CD4-positive, alpha-beta T cell treated with Interleukin-6 for 4 hours (primary cell): ENCODE data around the gene SH3PXD2A.
A peak's percentile ranks its signal among the peaks of the same experiment; 100 is the strongest.

Experiments
- DNase-seq: peaks from one replicate; pipeline ENCODE4 v3.0.0-alpha.2; 2020; ENCODE audit warnings: mixed read lengths

SH3PXD2A gene

GRCh38 chr10:103660364-103661197 lies 194.8 kb downstream of the SH3PXD2A start:
- DNase-seq = peak; percentile 17

GRCh38 chr10:103659674-103660363 lies 195.6 kb downstream of the SH3PXD2A start:
- peak; percentile 68 for DNase-seq

- DNase-seq = no peak
Measured at GRCh38 chr10:103658049-103658577, 197.3 kb downstream of the SH3PXD2A start.

- DNase-seq = no peak
Measured at GRCh38 chr10:103657061-103657591, 198.2 kb downstream of the SH3PXD2A start.

DNA sequence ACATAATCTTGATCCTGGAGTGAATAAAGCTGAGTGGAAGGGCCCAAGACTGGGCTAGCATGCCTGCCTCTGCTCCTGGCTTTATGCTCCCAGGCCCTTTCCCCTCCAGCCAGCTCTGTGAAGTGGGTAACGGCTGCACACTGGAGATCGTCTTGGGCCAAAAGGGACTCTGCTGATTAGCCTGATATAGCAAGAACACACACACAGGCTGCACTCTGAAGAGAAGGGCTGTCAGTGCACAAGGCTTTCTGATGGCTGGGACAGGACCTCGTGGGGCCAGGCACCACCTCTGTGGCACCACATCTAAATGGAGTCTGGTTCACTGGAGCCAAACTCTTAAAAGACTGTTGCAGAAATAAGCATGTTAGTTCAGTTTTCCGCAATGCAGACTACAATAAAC lies 200.5 kb downstream of the SH3PXD2A start:
- no peak for DNase-seq

- DNase-seq = no peak
Measured at GRCh38 chr10:103653581-103654037, 201.8 kb downstream of the SH3PXD2A start.

DNA sequence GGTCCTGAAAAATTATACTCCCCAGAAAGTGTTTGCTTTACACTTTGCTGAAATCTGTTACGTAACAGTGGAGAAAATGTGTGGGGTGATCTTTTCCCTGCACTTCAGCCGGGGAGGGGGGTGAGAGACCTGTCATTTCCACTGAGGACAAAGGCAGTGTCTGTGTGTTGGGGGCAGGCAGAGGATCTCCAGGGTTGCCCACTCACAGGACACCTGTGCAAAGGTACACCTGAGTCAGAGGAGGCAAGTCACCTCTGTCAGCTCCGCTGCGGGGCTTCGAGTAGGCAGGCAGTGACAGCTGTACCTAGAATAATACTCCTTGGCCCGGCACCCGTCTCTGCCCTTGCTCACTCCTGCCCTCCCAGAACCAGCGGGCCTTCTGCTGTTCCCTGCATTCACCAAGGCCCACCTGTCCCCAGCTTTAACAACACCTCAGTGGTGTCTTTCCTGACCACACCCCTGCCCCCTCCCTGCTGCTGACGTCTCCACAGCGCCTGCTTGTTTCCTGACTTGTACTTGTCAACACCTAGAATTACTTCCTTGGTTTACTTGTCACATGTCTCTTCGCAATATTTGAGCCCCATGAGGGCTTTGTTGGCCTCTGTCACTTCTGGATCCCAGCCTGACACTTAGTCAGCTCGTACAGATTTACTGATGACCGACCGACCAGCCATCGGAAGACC lies 202.6 kb downstream of the SH3PXD2A start:
- DNase-seq = no peak

DNA sequence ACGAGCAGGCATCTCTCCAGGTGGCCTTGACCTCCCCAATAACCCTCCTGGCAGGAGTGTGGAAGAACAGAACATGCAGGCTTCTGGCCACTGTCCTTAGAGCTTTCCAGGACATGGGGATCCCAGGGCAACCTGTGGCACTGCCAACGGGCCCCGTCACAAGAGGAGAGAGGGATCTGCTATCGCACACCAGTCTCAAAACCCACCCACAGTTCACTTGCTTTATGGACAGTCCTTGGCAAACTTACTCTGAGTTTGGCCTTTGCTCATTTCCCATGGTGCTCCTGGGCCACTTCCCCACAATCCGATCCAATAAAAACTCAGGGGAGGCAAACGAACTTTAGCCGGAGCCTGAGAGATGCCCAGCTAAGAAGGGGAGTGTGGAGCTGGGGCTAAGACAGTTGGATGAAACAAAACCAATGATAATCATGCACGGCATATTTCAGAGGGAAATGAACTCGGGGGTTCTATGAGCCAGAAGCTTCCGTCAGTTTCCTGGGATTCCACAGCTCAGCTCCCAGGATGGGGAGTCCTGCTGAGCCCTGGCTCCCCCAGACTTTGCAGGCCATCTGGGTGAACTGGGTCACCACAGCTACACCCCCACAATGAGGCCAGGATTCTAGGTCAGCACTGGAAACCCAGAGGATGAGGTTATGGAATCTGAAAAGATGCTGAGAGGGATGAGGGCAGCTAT lies 203.4 kb downstream of the SH3PXD2A start:
- DNase-seq = no peak

- DNase-seq = no peak
Measured at GRCh38 chr10:103651333-103651732, 204.0 kb downstream of the SH3PXD2A start.

DNA sequence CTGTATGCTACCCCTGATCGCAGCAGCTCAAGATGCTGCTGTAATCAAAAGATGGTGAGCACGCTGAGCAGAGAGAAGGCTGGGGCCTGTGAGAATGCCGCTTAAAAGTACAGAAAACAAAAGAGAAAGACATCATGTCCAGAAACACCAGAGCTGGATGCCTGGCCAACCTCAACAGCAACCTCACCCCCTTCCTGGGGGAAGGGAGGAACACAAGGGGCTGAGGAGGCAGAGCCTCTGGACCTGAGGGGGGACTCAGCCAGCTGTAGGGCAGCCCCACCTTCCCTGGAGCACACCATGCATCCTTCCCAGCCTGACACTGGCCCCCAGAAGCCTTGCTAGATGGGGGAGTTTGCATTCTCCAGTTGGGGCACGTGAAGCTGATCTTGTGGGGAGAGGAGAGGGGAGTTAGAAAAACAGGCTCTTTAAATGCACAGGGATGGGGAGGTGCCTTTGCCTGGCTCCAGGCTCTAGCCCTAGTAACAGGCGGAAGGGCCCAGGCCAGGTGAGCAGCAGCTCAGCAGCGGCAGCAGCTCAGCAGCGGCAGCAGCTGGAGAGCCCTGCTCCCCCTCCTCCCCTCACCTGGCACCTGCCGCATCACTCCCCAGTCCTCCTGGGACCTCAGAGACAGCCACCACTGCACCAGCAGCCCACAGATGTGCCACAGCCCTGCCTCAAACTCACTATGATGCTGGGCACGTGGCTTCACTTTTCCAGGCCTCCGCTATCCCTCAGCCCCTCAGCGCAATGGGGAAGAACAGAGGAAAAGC lies 205.5 kb downstream of the SH3PXD2A start:
- DNase-seq = no peak

GRCh38 chr10:103648636-103649532 lies 206.5 kb downstream of the SH3PXD2A start:
- no peak for DNase-seq

GRCh38 chr10:103648251-103648635 lies 207.1 kb downstream of the SH3PXD2A start:
- no peak for DNase-seq

GRCh38 chr10:103646304-103646703 lies 209.1 kb downstream of the SH3PXD2A start:
- DNase-seq = no peak

GRCh38 chr10:103645141-103646054 lies 210.0 kb downstream of the SH3PXD2A start:
- no peak for DNase-seq

- no peak for DNase-seq
Measured at GRCh38 chr10:103643381-103643780, 212.0 kb downstream of the SH3PXD2A start.

DNA sequence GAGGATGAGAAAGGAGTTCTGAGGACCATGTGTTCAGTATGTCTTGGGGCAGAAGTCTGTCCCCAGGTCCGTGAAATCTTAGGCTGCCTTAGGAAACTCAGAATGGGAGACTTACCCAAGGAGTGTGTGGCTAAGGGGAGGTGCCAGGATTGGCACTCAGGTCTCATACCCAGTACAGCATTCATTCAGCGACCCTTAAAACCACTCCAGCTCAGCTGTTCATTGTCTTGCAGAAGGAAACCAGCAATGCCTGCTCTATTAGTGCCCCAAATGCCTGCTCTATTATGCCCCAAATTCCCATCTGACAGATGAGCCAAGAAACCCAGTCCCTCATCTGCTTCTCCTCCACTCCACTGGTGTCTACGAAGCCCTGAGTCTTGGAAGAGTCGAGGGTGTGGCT lies 214.1 kb downstream of the SH3PXD2A start:
- DNase-seq = no peak

DNA sequence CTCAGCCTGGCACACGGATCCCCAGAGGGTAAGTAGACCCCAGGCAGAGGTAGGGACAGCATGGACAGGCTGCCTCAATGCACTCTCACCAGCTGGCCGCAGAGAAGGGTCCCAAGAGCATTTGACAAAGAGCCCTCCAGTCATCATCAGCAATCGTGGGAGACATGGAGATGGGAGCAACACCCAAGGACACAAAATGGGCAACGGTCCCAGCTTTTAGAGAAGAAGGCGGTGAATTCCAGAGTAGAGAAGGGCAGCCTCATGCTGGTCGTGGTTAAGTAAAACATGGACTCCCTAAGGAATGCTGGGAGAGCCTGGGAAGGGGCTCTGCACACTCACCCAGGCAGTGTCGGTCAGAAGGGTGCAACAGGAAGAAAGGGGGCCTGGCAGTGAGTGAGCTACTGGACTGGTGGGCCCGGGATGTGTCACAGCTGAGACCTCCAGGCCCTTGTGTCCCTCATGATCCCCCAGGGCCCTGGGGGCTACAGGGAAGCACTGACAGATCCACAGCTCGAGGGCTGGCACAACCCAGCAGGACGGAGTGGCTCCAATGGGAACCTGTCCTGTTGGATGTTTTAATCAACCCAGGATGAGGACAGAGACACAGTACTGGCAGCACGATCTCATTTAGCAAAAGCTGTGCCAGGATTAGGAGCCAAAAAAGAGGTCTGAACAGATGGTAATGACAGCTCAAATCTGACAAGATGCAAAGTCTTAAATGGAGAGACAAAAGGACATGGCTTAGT lies 214.8 kb downstream of the SH3PXD2A start:
- no peak for DNase-seq

GRCh38 chr10:103638948-103639347 lies 216.4 kb downstream of the SH3PXD2A start:
- no peak for DNase-seq
